ENCODE measurements around the gene GATA3. TPM values are rescaled to one million over a fixed set of nuclear protein-coding genes. Genes with fewer than 3 reads are reported as not detected.

The GATA3 gene
- total and polyA plus RNA-seq, 2 experiments from 2014 or later = 0.23 TPM; not detected in 1

- no peak for TF ChIP-seq JUNB (IDR thresholded peaks at IDR 0.05; ENCODE audit: unreplicated experiment)
- TF ChIP-seq EZH2phosphoT487 (IDR thresholded peaks at IDR 0.05; ENCODE audit: unreplicated experiment) = no peak
- no peak for TF ChIP-seq ZNF462 (CRISPR knock-in tag; IDR thresholded peaks at IDR 0.05)
- no peak for TF ChIP-seq REST (IDR thresholded peaks at IDR 0.05; ENCODE audit: unreplicated experiment)
- no peak for TF ChIP-seq STAT1 (IDR thresholded peaks at IDR 0.05; ENCODE audit: unreplicated experiment)
- TF ChIP-seq ZNF114 (CRISPR knock-in tag; IDR thresholded peaks at IDR 0.05) = no peak
- TF ChIP-seq CREB1 (CRISPR knock-in tag; IDR thresholded peaks at IDR 0.05; ENCODE audit: low read depth) = no peak
- no peak for TF ChIP-seq POLR2AphosphoS5 (IDR thresholded peaks at IDR 0.05; ENCODE audit: low read depth)
- TF ChIP-seq ZNF331 (CRISPR knock-in tag; IDR thresholded peaks at IDR 0.05; ENCODE audit: low read depth) = no peak
- no peak for TF ChIP-seq ETS1 (IDR thresholded peaks at IDR 0.05)
- TF ChIP-seq, protein P1, sequence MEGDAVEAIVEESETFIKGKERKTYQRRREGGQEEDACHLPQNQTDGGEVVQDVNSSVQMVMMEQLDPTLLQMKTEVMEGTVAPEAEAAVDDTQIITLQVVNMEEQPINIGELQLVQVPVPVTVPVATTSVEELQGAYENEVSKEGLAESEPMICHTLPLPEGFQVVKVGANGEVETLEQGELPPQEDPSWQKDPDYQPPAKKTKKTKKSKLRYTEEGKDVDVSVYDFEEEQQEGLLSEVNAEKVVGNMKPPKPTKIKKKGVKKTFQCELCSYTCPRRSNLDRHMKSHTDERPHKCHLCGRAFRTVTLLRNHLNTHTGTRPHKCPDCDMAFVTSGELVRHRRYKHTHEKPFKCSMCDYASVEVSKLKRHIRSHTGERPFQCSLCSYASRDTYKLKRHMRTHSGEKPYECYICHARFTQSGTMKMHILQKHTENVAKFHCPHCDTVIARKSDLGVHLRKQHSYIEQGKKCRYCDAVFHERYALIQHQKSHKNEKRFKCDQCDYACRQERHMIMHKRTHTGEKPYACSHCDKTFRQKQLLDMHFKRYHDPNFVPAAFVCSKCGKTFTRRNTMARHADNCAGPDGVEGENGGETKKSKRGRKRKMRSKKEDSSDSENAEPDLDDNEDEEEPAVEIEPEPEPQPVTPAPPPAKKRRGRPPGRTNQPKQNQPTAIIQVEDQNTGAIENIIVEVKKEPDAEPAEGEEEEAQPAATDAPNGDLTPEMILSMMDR (conservative IDR thresholded peaks at IDR 0.05; ENCODE audit: low read depth in 2 of 2) = no peak
- TF ChIP-seq EZH2 (IDR thresholded peaks at IDR 0.05; ENCODE audit: low read depth, unreplicated experiment) = no peak
- TF ChIP-seq NANOG (IDR thresholded peaks at IDR 0.05; ENCODE audit: borderline replicate concordance) = no peak
Observed at GRCh38 chr10:8023851-8024250, 30.6 kb upstream of the GATA3 start.

More at GRCh38 chr10:8023851-8024250, 30.6 kb upstream of the GATA3 start:
- H4K20me1 ChIP-seq (replicated peaks; ENCODE audit: insufficient read depth) = no peaks in the 10 kb centered on the region
- no peak overlapping the region for H3K4me3 Mint-ChIP-seq
- no peak overlapping the region for H3K4me2 ChIP-seq
- peaks cover 2% of the 10 kb centered on the region; the same call in 1 of the 3 replicates for H3K4me1 Mint-ChIP-seq
- no peaks in the 10 kb centered on the region for H3K9me2 ChIP-seq (ENCODE audit: insufficient read depth)
- DNase-seq (ENCODE audit: low spot score) (no peak), ATAC-seq (no peak)
- no peak overlapping the region for H2AFZ ChIP-seq
- no peaks in the 10 kb centered on the region for H3K27me3 ChIP-seq (ENCODE audit: insufficient read depth)
- H3K36me3 Mint-ChIP-seq (ENCODE audit: low read depth) = no peaks in the 10 kb centered on the region
- H3K36me3 ChIP-seq (ENCODE audit: insufficient read depth) = no peaks in the 10 kb centered on the region
- H3K9me3 Mint-ChIP-seq = no peaks in the 10 kb centered on the region
- peaks cover 5% of the 10 kb centered on the region for H3K27me3 Mint-ChIP-seq (ENCODE audit: insufficient read depth, low read depth, poor library complexity)
- H3K4me1 ChIP-seq (ENCODE audit: insufficient read depth) = no peaks in the 10 kb centered on the region
- no peaks in the 10 kb centered on the region for H3K79me2 ChIP-seq (replicated peaks; ENCODE audit: insufficient read depth)
- no peaks in the 10 kb centered on the region for H3F3A ChIP-seq (replicated peaks; ENCODE audit: low read depth)
- no peak overlapping the region for H3K27ac ChIP-seq (ENCODE audit: low read depth)
- no peak overlapping the region for H3K27ac Mint-ChIP-seq
- H3K4me3 ChIP-seq = no peak overlapping the region

All from GM23338 (cell line).